Loucy (cell line): ENCODE results near the gene LLCFC1.

Experiments
- H2AFZ ChIP-seq: fragments of 200-600 bp; sonication (generic); 2 replicates; pipeline ENCODE4 v1.6.0; 2016; ENCODE audit warnings: antibody characterized with exemption, mild to moderate bottlenecking, low read length, moderate library complexity
- H3F3A ChIP-seq: fragments of 200-600 bp; 2 replicates; pipeline ENCODE4 v1.6.0; 2016; ENCODE audit warnings: antibody characterized with exemption, low read depth, mild to moderate bottlenecking
- H3K27me3 ChIP-seq: fragments of 200-600 bp; sonication (generic); 2 replicates; pipeline ENCODE4 v1.6.1; 2014; ENCODE audit warnings: low read length, mild to moderate bottlenecking; ENCODE audit not compliant: insufficient read depth, poor library complexity, severe bottlenecking
- H3K36me3 ChIP-seq: fragments of 200-600 bp; sonication (generic); 2 replicates; pipeline ENCODE4 v1.6.1; 2016; ENCODE audit warnings: low read length; ENCODE audit not compliant: insufficient read depth
- H3K4me1 ChIP-seq: fragments of 200-600 bp; sonication (generic); 2 replicates; pipeline ENCODE4 v1.5.1; 2014; ENCODE audit warnings: low read length, mild to moderate bottlenecking; ENCODE audit not compliant: insufficient read depth, poor library complexity, severe bottlenecking
- H3K4me2 ChIP-seq: fragments of 200-600 bp; sonication (generic); 2 replicates; pipeline ENCODE4 v1.6.0; 2014; ENCODE audit warnings: antibody characterized with exemption, low read length, low read depth, mild to moderate bottlenecking; ENCODE audit not compliant: poor library complexity, severe bottlenecking
- H3K4me3 ChIP-seq: fragments of 200-600 bp; sonication (generic); 2 replicates; pipeline ENCODE4 v1.5.1; 2014; ENCODE audit warnings: low read length, mild to moderate bottlenecking, mixed read lengths; ENCODE audit not compliant: poor library complexity, severe bottlenecking
- H3K79me2 ChIP-seq: fragments of 200-600 bp; sonication (generic); 2 replicates; pipeline ENCODE4 v1.6.1; 2014; ENCODE audit warnings: low read length; ENCODE audit not compliant: insufficient read depth
- H3K9ac ChIP-seq: fragments of 200-600 bp; sonication (generic); 2 replicates; pipeline ENCODE4 v1.6.0; 2014; ENCODE audit warnings: mild to moderate bottlenecking, low read depth, low read length, moderate library complexity; ENCODE audit not compliant: poor library complexity, severe bottlenecking
- H3K9me2 ChIP-seq: fragments of 200-600 bp; sonication (generic); replicated peaks from 2 replicates; pipeline ENCODE4 v1.6.1; 2016; ENCODE audit warnings: low read depth, low read length, mixed read lengths
- H3K9me3 ChIP-seq: fragments of 200-600 bp; sonication (generic); 2 replicates; pipeline ENCODE4 v1.6.1; 2014; ENCODE audit warnings: mild to moderate bottlenecking, antibody characterized with exemption, low read length, low read depth; ENCODE audit not compliant: insufficient read depth
- H4K20me1 ChIP-seq: fragments of 200-600 bp; sonication (generic); 2 replicates; pipeline ENCODE4 v1.6.0; 2014; ENCODE audit warnings: antibody characterized with exemption, low read length, mild to moderate bottlenecking; ENCODE audit not compliant: insufficient read depth, poor library complexity, severe bottlenecking
- EZH2phosphoT487 ChIP-seq: fragments of 200-600 bp; IDR thresholded peaks from 2 replicates; pipeline ENCODE4 v1.6.1; 2018; ENCODE audit warnings: antibody characterized with exemption, mild to moderate bottlenecking, moderate library complexity, borderline replicate concordance
- TF ChIP-seq, protein P1 (sequence below): fragments of 200-600 bp; sonication (generic); conservative IDR thresholded peaks from 2 replicates; pipeline ENCODE4 v1.5.1; 2014; ENCODE audit warnings: mild to moderate bottlenecking, antibody characterized with exemption, low read length

Gene LLCFC1

DNA sequence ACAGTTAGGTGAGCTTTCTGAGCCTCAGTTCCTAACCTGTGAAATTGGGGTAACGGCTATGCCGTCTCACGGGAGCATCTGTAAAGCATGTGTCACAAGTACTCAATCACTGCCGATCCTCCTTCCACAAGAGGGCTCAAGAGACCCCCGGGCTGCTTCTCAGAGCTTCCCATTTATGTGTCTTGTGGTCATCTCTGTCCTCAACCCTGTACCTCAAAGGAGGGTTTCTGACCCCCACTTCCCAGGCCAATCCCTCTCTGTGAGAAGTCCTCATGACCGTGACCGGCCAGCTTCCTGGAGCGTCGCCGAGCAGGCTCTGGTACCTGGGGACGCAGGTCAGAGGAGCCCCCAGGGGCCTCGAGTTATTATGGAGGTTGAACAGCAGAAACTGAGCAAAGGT lies 5.2 kb upstream of the LLCFC1 start:
- Histone ChIP-seq H3K4me2 (no peak overlapping the region), H3K9me3 (no peaks in the 10 kb centered on the region), H3K27me3 (no peaks in the 10 kb centered on the region), H3F3A (no peaks in the 10 kb centered on the region), H4K20me1 (no peaks in the 10 kb centered on the region), H3K36me3 (no peaks in the 10 kb centered on the region), H3K79me2 (no peaks in the 10 kb centered on the region), H2AFZ (no peak overlapping the region), H3K4me1 (peaks cover 13% of the 10 kb centered on the region), H3K9me2 (no peaks in the 10 kb centered on the region), H3K9ac (no peak overlapping the region), H3K4me3 (no peak overlapping the region)
- no peak for TF ChIP-seq EZH2phosphoT487
- TF ChIP-seq, protein P1, sequence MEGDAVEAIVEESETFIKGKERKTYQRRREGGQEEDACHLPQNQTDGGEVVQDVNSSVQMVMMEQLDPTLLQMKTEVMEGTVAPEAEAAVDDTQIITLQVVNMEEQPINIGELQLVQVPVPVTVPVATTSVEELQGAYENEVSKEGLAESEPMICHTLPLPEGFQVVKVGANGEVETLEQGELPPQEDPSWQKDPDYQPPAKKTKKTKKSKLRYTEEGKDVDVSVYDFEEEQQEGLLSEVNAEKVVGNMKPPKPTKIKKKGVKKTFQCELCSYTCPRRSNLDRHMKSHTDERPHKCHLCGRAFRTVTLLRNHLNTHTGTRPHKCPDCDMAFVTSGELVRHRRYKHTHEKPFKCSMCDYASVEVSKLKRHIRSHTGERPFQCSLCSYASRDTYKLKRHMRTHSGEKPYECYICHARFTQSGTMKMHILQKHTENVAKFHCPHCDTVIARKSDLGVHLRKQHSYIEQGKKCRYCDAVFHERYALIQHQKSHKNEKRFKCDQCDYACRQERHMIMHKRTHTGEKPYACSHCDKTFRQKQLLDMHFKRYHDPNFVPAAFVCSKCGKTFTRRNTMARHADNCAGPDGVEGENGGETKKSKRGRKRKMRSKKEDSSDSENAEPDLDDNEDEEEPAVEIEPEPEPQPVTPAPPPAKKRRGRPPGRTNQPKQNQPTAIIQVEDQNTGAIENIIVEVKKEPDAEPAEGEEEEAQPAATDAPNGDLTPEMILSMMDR: no peak

GRCh38 chr7:142935941-142936565 lies 3.2 kb upstream of the LLCFC1 start:
- Histone ChIP-seq H3K27me3 (no peaks in the 10 kb centered on the region), H3K36me3 (no peaks in the 10 kb centered on the region), H3K9me3 (no peaks in the 10 kb centered on the region), H3F3A (no peaks in the 10 kb centered on the region), H3K9me2 (no peaks in the 10 kb centered on the region), H3K9ac (no peak overlapping the region), H3K4me2 (no peak overlapping the region), H3K79me2 (no peaks in the 10 kb centered on the region), H3K4me1 (peaks cover 13% of the 10 kb centered on the region), H2AFZ (no peak overlapping the region), H4K20me1 (no peaks in the 10 kb centered on the region), H3K4me3 (no peak overlapping the region)
- TF ChIP-seq, protein P1: no peak
- no peak for TF ChIP-seq EZH2phosphoT487

DNA sequence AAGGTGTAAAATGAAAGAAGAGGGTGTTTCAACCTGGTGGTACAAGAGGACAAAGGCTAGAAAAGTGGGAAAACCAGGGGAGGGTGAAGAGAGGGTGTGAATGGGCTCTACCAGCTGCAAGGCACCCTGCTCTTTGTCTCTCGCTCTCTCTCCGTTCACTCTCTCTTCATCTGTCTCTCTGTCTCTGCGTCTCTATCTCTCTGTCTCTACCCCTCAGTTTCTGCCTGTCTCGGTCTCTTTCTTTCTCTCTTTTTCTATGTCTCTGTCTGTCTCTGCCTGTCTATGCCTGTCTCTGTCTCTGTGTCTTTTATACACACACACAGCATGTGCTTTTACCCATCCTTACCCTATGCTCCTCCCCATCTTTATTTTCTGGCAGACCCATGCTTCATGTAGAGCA lies 673 bp upstream of the LLCFC1 start:
- Histone ChIP-seq H2AFZ (no peak overlapping the region), H3K27me3 (no peaks in the 10 kb centered on the region), H3K9me2 (no peaks in the 10 kb centered on the region), H3K36me3 (no peaks in the 10 kb centered on the region), H3K9ac (no peak overlapping the region), H3K4me2 (no peak overlapping the region), H3K9me3 (no peaks in the 10 kb centered on the region), H4K20me1 (no peaks in the 10 kb centered on the region), H3K4me3 (no peak overlapping the region), H3F3A (no peaks in the 10 kb centered on the region), H3K4me1 (peaks cover 2% of the 10 kb centered on the region), H3K79me2 (no peaks in the 10 kb centered on the region)
- TF ChIP-seq, protein P1: no peak
